SIG-M5 treated with dmso at 0.1 percent for 504 hours (cell line): ENCODE results near the gene COL1A2.
A peak's percentile ranks its signal among the peaks of the same experiment; 100 is the strongest.

ENCODE experiments used
- DNase-seq: peaks from one replicate; lab custom pipeline; 2025; ENCODE audit not compliant: unreplicated experiment; lab: John Stamatoyannopoulos, UW

COL1A2 gene

DNA sequence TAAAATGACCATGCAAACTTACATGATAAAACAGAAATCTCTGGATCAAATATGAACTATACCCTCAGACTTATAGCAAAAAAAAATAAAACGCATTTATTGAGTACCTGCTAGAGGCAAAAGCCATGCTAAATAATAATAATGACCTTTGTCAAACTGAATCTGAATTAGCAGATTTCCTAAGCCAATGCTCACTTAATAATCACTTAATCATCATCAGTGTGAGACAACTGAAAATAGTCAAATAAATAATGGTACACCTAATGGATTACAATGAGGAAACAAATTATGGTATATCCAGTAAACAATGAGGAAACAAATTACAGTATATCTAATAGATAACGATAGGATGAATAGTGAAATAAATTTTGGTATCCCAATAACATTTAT, 37.6 kb downstream of the COL1A2 start:
- no peak for DNase-seq

DNA sequence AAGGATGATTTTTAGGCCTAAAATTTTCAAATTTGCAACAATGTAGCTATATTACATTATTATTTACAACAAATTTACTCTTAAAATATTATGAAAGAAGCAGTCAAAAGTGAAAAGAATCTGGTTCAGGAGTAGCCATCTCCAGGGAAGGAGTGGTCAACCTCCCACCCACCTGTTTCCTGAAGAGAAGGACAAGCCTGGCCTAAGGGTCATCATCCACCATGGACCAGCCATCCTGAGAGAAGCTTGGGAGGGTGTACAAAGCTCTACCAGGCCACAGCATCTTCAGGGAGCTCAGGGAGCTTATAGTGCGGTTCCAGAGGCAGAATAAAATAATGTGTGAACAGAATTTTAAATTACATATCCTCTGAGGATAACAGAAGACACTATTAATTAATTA, 38.1 kb downstream of the COL1A2 start:
- DNase-seq, result no peak

DNA sequence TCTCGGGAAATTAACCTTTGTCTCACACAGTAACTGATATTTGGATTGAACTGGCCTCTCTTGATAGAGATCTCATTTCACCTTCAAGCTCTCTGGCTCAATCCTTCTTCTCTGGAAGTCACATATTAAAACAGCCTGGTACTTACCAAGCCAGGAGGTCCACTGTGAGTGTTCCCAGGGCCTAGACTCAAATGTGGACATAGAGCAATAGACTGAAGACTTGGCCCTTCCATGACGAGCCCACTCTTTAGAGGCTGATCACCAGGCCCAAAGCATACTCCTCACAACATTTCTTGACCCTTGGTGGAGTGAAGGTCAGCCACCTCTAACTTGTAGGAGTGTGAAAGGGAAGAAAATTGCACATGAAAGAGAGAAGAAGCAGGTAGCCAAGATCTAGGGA, 38.5 kb downstream of the COL1A2 start:
- no peak for DNase-seq

GRCh38 chr7:94434042-94434441, 39.3 kb downstream of the COL1A2 start:
- no peak for DNase-seq

DNA sequence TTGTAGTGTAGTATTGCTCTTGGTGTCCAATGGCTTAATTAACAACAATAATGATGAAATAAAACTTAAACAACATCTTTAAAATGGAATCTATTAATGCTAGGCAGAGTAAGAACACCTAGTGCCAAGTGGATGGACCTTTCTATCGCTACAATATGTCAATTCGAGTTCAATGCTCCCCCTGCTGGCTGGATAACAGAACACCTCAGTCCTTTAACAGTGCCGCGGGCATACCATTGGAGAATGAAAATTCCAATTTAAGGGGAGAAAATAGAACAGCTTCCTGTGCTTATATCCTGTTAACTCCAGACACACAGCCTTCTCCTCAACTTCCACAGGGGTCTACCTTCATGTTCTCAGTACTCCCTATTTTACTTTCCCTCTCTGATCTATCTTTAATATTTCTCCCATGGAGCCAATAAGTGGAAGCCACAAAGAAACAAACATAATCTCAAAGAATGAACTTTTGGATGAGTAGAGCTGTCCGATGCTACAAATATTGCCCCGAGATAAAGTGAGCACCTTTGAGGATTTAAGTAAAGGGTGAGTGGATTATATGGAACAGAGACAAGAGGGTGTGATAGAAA, 41.4 kb downstream of the COL1A2 start:
- DNase-seq, result peak; percentile 65

- no peak for DNase-seq
These were observed 42.0 kb downstream of the COL1A2 start for GRCh38 chr7:94436700-94437099.

DNA sequence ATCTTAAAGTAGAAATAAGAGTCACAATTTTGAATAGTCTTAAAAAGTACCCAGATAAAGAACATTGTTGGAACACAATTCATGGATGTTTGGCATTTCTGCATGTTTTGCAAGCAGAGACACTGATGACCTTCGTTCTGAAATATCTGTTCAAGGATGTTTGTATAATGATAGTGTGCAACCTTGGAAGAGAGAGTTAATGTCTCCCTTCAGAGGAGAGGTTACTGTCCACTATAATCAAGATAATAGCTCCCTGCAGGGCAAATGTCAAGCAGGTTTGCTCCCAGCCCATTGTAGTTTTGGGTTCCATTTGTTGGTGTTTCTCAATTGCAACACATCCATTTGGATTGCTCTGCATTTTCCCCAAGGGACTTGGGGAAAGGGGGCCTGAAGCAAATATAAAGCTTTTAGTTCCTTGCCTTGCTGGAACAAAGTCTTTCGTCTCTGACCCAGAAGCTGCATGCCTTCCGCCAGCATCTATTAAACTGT, 45.2 kb downstream of the COL1A2 start:
- DNase-seq, result no peak

DNA sequence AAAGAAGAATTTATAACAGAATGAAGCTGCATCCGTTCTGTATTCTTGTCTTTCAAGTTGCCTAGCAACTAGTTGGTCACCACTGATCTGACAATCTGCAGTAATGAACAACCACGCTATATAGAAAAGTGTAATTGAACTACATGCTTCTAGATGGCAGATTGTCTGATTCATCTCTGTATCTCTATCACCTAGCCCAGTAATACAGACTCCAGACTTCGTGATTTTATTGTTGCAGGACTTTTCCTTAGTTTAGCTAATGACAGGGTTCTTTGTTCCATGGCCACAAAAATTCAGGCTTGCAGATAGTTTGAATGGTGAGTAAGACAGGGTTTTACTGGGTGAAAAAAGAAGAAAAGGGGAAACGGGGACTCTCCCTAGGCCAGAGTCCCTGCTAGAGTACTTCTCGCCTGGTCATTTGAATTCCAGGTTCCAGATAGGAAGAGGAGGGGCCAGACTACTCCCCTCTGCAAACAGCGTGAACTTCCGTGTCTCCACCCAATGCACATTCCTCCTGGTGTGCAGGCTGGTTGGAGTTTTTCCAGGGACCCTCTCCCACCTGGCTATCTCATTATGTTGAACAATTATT, 45.9 kb downstream of the COL1A2 start:
- DNase-seq, result no peak

DNA sequence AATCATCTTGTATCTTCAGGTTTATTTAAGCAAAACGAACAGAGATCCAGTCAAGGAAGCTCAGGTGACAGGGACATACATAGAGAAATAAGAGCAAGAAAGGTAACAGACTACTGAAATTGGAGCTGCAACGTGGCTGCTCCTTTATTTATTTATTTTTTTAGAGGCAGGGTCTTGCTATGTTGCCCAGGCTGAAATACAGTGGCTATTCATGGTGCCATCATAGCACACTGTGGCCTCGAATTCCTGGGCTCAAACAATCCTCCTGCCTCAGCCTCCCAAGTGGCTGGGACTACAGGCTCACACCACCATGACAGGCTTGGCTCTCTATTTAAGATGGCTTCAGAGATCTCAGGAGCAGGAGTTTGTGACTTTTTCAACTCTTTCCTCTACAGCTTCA, 46.4 kb downstream of the COL1A2 start:
- no peak for DNase-seq

DNA sequence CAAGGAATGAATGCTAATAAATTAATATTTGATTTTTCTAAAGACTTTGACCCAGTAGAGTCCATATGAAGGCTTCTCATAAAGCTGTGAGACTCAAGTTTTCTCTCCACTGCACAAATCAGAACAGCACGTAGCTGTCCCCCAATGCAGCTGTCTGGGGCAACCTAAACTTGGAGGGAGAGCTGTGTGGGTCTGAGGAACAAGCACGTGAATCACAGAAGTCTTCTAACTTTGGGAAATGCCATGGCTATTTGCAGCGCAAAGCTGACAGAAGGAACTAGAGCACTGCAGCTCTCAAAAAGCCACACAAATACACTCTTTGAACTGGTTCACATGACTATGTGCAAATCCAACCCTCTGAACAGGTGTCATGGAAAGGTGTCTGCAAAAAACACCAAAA, 47.9 kb downstream of the COL1A2 start:
- no peak for DNase-seq

GRCh38 chr7:94444813-94445212, 50.1 kb downstream of the COL1A2 start:
- no peak for DNase-seq

GRCh38 chr7:94445696-94446194, 51.0 kb downstream of the COL1A2 start:
- DNase-seq, result no peak

DNA sequence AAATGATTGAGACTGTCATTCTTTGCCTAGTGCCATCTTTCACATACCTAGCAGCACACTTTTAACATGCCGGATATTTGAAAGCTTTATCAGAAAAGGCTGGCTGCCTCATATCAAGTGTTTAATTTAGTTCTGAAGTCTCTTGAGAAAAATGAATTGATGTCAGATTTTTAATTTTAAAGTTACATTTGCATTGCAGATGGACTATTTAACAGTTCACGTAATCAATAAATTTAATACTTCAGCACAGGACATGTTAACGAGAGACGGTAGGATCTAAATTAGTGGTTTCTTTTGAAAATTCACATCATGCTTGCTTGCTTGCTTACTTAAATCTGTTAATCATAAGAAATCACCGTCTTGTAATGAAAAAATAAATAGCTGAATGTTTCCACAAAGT, 51.6 kb downstream of the COL1A2 start:
- no peak for DNase-seq

DNA sequence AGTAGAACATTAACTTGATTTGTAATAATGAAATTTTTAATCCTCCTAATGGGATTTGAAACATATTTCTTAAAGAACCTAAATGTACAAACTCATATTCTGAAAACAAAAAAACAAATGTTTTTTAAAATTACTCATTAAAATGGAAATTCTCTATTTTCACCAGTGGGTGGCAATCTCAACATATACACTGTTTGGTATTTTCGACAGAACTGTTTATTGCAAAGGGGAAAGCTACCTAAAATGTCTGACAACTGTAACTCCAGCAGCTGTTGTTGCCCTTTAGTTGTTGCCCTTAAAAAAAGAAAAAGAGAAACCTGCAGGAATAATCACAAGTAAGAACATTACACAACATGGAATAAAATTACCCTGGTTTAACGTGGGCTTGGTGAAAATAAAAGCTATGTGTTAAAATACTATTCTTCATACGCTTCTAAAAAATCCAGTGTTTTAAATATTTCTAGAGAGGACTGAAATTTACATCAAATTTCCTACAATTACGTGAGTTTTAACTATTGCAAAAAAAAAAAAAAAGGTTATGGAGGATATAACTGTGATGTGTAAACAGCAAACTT, 54.5 kb downstream of the COL1A2 start:
- DNase-seq, result peak; percentile 33

DNA sequence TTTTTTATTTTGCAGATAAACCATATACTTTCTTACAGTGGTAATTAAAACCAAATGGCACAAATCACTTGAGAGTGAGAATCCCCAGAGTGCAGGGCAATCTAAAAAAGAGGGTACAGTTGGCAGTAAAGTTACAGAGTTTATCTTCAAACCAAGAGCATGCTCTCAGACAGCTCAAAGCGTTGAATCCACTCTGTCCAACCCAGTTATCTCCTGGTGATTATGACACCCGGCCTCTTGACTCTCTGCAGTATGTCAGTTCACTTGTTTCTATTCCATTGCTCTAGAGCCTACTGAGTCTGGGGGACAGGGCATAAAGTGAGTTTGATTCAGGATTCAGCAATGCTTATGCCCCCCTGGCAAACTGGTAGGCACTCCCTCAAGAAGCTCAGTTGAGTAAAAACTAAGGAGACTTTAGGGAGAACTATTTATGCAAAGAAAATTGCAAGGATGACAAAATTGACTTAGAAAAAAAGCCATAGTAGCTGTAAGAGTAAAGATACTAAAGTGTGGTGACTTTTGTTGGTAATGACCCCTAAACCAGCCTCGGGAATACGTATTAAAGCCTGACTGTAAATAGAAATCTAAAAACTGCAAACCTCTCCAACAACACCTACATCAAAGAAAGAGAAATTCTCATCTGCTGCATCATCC, 55.5 kb downstream of the COL1A2 start:
- no peak for DNase-seq

- no peak for DNase-seq
These were observed 56.5 kb downstream of the COL1A2 start for GRCh38 chr7:94451187-94451586.

- no peak for DNase-seq
These were observed 57.5 kb downstream of the COL1A2 start for GRCh38 chr7:94452239-94452638.

DNA sequence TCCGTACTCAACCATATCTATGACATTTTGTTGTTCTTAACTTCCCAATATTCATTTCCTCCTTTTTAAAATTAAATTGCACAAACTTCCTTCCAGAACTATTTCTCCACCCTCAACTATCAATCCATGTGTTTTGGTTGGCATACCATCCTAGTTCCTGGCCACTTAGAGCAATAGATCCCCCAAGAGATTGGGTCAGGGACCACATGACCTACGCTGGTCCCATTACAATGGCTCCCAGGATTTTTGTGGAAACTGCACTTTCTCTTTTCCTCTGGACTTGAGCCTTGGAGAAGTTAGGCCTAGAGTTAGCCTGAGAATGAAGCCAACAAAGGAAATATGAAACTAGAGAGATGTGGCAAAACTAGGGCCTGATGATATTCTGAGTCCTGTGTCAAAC, 59.2 kb downstream of the COL1A2 start:
- no peak for DNase-seq

- DNase-seq, result no peak
These were observed 63.3 kb downstream of the COL1A2 start for GRCh38 chr7:94458041-94458440.

GRCh38 chr7:94466516-94466915, 71.8 kb downstream of the COL1A2 start:
- DNase-seq, result no peak

GRCh38 chr7:94471604-94472003, 76.9 kb downstream of the COL1A2 start:
- DNase-seq, result no peak

DNA sequence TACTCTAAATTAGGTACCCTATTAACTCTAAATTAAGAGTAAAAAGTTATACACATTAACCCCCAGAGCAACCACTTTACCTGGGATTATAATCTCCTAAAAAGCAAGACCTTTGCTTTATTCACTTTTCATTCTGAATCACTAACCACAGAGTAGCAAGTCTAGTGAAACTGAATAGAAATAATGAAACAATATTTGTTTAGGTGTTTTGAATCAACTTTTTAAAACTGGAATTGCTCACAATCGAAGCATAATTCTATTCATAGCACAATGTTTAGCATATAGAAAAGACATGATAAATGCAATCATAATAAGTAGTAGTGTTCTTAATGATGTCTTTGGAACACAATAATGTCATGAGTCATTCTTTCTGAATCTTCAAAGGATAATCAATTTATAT, 77.9 kb downstream of the COL1A2 start:
- DNase-seq, result no peak
